ENCODE data around the gene TLX3.

The TLX3 gene

DNA sequence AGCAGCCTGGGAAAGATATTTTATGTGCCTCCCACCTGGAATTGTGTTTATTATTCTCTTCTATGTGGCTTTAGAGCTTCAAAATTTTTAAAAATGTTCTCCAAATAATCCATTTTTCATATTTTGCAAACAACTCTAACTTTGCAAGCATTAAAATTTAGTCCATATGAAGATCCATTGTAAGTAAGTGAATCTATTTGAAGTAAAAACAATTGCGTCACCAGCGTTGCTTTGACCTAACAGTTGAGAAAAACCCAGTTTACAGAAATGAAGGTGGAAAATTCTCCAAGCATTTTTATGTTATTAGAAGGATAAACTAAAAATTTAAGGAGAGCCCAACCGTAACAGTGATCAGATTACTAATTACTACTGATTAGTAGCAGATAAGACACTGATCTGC lies 38.9 kb upstream of the TLX3 start:
- TF ChIP-seq, protein P1, sequence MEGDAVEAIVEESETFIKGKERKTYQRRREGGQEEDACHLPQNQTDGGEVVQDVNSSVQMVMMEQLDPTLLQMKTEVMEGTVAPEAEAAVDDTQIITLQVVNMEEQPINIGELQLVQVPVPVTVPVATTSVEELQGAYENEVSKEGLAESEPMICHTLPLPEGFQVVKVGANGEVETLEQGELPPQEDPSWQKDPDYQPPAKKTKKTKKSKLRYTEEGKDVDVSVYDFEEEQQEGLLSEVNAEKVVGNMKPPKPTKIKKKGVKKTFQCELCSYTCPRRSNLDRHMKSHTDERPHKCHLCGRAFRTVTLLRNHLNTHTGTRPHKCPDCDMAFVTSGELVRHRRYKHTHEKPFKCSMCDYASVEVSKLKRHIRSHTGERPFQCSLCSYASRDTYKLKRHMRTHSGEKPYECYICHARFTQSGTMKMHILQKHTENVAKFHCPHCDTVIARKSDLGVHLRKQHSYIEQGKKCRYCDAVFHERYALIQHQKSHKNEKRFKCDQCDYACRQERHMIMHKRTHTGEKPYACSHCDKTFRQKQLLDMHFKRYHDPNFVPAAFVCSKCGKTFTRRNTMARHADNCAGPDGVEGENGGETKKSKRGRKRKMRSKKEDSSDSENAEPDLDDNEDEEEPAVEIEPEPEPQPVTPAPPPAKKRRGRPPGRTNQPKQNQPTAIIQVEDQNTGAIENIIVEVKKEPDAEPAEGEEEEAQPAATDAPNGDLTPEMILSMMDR (conservative IDR thresholded peaks at IDR 0.05) = no peak
- H3K27ac ChIP-seq = no peak overlapping the region

DNA sequence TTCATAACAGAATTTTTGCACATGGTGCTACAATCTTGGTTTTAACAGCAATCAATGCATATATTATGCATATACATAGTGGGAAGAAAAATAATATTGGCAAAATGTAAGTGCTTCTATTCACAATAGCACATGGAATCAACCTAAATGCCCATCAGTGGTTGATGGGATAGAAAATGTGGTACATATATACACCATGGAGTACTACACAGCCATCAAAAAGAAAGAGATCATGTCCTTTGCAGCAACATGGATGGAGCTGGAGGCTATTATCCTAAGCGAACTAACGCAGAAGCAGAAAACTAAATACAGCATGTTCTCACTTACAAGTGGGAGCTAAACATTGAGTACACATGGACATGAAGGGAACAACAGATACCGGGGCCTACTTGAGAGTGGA lies 37.2 kb upstream of the TLX3 start:
- TF ChIP-seq, protein P1 (conservative IDR thresholded peaks at IDR 0.05) = no peak

DNA sequence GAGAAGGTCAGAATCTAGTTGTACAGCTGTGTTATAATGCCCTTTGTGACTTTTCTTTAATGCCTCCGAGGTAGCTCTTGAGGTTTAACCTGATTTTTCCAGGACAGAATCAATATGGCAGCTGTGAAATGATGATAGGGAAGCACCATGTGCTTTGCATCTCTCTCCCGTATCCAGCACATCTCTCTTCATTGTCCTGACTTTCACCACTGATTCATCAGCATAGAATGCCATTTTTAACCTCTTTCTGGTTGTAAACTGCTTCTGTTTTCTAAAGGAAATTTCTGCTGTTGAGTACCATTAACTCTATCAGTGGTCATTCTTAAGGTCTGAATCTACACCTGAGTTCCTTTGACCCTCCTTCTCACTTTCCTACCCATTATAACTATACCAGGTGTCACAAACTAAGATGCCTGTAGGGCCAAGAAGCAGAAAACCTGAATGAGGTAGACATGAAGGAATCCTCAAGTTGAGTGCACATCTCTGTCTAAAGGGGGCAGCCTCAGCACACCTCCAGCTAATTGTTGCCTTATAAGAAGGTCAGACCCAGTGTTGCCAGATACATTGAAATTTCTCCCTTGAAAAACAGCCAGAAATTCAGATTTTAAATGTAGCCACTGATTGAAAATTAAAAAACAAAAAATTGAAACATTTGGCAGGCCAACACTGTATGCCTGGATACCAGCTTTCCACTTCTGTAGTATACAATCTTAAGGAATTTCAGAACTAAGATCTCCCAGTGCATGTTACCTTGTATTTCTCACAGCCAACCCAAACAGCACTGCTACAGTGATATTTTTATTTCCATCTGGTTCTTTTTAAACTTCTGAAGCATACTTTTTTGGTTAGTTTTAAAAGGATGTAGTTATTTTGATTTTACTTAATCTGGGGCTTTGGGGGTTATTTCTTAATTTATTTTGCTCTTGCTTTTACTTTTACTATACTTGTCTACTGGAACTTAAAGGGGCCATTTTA lies 35.8 kb upstream of the TLX3 start:
- TF ChIP-seq, protein P1 (conservative IDR thresholded peaks at IDR 0.05) = peak; percentile 83
- no peak overlapping the region for H3K27ac ChIP-seq

More for the DNA sequence above, 37.2 kb upstream of the TLX3 start:
- H3K27ac ChIP-seq = no peak overlapping the region

DNA sequence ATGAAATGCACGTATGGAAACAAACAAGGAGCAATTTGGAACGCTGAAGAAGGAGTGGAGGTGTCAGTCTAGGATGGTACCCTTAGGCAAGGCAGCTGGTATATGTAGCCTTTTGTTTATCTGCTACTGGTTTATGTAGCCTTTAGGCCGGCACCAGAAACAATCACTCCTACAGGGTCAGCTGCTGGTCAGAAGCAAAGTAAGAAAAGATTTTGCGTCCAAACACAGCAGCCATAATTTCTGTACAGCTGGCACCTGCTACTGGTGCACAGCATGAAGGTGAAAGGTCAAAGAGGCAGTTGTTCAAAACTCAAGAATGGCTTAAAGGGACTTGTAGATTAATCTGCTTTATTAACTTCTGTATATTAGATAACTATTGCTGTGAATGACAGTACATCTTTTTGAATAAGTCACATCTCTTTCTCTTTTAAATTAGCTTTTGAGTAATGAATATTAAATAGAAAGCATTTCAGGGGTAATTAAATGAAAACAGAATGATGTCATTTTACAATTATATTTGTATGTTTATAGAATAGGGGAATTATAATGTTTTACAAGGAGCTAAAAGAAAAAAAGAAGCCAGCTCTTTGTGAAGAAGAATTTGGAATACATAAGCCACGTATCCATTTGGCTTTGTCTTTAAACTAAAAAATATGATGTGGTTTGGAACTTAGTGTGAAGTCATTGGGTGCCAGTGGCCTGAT lies 33.1 kb upstream of the TLX3 start:
- TF ChIP-seq, protein P1 (conservative IDR thresholded peaks at IDR 0.05) = no peak
- H3K27ac ChIP-seq = no peak overlapping the region

DNA sequence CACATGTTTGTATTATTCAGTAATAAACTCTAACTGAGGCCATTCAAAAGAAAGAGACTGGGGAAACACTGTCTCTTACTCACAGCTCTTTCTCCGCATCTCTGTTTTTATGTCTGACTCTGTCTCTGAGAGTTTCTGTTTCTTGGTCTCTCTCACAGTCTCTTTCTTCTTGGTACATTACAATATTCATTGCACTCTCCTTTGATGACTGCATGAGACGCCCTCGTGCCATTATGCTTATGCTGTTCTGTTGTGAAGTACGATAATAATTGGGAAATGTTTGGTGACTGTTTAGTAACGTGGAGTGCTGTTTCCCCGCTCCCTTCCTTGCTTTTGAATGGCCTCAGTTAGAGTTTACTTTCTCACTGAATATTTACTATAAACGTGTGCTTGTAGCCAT lies 25.3 kb upstream of the TLX3 start:
- TF ChIP-seq, protein P1 (conservative IDR thresholded peaks at IDR 0.05) = no peak

DNA sequence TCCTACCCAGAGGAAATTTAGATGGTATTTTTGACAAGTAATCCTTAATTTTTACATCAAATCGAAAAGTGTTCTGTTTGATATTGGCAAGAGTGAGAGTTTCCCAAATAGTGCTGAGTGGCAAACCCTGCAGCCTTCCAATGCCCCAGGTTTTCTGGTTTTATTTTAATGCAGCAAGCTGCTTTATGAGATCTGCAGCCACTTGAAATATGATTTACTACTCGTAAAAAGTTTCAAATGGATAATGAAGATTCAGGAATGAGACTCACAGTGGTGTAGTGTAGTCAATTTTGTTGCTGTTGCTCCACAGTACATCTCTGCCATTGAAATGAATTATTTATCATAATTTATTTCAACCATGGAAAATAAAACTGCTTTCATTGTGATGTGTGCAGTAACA lies 23.6 kb upstream of the TLX3 start:
- TF ChIP-seq, protein P1 (conservative IDR thresholded peaks at IDR 0.05) = no peak
- no peak overlapping the region for H3K27ac ChIP-seq

More for the DNA sequence above, 25.3 kb upstream of the TLX3 start:
- no peak overlapping the region for H3K27ac ChIP-seq

DNA sequence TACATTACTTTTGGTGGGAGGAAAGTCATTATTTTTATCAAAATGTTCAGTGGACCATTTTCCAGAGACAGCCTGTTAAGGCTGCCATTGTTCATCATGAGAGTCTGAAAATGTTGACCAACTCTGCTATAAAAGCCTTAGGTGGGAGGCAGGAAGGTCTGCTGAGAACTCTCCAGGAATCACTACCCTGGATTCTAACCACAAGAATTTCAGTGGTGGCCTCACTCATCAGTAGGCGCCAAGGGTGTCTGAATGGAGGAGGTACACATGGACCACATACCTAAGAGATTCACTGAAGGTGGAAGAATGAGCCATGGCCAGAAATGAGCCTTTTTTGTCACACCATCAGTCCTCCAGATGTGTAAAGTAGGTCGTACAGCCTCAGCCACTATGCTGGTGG lies 21.0 kb upstream of the TLX3 start:
- H3K27ac ChIP-seq = no peak overlapping the region
- TF ChIP-seq, protein P1 (conservative IDR thresholded peaks at IDR 0.05) = no peak
